Cerebellar cortex (tissue), 1 donor: Measurements from ENCODE around the gene LRRC41.
"Not testable (repeated sequence)": the region's sequence is repeated elsewhere in the genome, so short reads cannot be mapped to it uniquely, and the experiment has no call there.

Experiments used
- DNase-seq: peaks from one replicate; pipeline ENCODE4 v3.0.0-alpha.2; 2015; ENCODE audit warnings: low spot score

Gene LRRC41, protein sequence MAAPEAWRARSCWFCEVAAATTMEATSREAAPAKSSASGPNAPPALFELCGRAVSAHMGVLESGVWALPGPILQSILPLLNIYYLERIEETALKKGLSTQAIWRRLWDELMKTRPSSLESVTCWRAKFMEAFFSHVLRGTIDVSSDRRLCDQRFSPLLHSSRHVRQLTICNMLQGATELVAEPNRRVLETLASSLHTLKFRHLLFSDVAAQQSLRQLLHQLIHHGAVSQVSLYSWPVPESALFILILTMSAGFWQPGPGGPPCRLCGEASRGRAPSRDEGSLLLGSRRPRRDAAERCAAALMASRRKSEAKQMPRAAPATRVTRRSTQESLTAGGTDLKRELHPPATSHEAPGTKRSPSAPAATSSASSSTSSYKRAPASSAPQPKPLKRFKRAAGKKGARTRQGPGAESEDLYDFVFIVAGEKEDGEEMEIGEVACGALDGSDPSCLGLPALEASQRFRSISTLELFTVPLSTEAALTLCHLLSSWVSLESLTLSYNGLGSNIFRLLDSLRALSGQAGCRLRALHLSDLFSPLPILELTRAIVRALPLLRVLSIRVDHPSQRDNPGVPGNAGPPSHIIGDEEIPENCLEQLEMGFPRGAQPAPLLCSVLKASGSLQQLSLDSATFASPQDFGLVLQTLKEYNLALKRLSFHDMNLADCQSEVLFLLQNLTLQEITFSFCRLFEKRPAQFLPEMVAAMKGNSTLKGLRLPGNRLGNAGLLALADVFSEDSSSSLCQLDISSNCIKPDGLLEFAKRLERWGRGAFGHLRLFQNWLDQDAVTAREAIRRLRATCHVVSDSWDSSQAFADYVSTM

GRCh38 chr1:46303038-46303871 lies at the start of gene LRRC41, which contains the start of gene UQCRH:
TSS of gene LRRC41 (minus strand) at chr1:46303616. CDS start at chr1:46303322, 294 bp downstream.
TSS of gene UQCRH (plus strand) at chr1:46303698. CDS start at chr1:46303767, 69 bp downstream.
- peak; percentile 99 for DNase-seq

DNA sequence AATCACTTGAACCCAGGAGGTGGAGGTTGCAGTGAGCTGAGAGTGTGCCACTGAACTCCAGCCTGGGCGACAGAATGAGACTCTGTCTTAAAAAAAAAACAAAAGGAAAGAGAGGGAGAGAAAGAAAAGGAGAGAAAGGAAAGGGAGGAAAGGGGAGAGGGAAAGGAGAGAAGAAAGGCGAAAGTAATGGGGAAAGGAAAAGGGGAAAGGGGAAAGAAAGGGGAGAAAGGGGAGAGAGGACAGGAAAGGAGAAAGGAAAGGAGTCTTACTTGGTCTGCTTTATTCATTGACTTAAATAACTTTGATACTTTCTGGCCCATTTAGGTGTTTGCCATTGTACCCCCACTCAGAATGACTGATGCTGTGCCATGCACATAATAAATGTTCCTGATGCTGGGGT lies 48.9 kb upstream of the LRRC41 start:
- no peak for DNase-seq

DNA sequence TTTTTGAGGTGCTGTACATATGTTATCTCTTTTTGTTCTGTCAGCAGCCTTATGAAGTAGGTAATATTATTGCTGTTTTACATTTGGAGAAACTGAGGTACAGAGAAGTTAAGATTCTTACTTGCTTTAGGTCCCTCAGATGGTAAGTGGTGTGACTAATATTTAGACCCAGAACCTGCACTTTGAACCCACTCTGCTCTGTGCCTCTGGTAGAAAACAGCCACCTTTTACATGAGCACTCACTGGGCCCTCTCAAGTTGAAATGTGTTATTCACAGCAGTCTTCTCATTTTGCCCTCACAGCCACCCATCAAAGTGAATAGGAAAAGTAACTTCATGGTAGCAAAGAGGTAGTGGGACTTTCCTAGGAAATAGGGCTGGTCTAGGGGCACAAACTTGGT lies 41.9 kb upstream of the LRRC41 start:
- no peak for DNase-seq

DNA sequence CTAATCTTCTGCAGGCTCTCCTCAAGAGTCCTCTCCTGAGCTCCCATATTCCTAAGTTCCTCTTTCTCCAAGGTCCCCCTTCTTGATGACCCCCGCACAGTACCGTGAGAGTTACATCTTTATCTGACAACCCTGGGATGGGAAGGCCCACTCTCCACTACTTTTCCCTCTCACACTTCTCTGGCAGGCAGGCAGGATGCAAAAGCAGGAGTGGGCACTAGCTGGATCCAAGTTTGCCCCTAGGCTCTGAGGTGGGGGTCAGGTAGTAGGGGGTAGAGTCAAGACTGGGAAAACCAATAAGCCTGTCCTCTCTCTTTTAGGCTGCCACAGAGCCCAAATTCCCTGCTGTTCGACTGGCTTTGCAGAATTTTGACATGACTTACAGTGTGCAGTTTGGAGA lies 41.1 kb upstream of the LRRC41 start:
- no peak for DNase-seq

GRCh38 chr1:46343705-46344104 lies 40.3 kb upstream of the LRRC41 start:
- no peak for DNase-seq

DNA sequence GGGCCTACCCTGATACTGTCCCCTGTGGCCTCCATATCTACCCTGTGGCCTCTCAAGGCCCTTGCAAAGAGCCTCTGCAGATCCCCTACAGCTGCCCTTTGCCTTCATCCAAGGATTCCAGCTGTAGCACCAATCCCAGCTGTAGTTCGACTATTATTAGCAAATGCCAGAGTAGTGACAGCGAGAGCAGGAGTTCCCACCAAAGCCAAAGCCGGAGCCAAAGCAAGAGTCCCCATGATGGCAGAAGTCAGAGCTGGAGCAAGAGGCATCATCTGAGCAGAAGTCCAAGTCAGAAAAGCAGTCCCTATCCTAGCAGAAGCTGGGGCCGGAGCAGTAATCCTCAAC lies 39.9 kb upstream of the LRRC41 start:
- no peak for DNase-seq

- no peak for DNase-seq
These were observed 39.4 kb upstream of the LRRC41 start for GRCh38 chr1:46342677-46343350.

GRCh38 chr1:46342084-46342656 lies 38.8 kb upstream of the LRRC41 start:
- DNase-seq: no peak

GRCh38 chr1:46341222-46342083 lies 38.0 kb upstream of the LRRC41 start:
- DNase-seq: no peak

- peak; percentile 95 for DNase-seq
These were observed 37.2 kb upstream of the LRRC41 start, which contains the start of gene NSUN4 for GRCh38 chr1:46340404-46341221. TSS of gene NSUN4 (plus strand) at chr1:46340807. CDS start at chr1:46340827, 20 bp downstream.

DNA sequence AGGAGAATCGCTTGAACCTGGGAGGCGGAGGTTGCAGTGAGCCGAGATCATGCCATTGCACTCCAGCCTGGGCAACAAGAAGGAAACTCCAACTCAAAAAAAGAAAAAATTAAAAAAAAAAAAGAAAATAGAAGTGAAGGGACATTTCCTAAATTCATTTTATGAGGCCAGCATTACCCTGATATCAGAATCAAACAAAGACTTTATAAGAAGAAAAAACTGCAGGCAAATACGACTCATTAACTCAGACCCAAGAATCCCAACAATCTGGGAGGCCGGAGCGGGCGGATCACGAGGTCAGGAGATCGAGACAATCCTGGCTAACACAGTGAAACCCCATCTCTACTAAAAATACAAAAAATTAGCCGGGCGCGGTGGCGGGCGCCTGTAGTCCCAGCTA lies 34.0 kb upstream of the LRRC41 start:
- DNase-seq: not testable (repeated sequence)

GRCh38 chr1:46335081-46335480 lies 31.7 kb upstream of the LRRC41 start:
- no peak for DNase-seq

GRCh38 chr1:46334030-46334384 lies 30.6 kb upstream of the LRRC41 start:
- no peak for DNase-seq

DNA sequence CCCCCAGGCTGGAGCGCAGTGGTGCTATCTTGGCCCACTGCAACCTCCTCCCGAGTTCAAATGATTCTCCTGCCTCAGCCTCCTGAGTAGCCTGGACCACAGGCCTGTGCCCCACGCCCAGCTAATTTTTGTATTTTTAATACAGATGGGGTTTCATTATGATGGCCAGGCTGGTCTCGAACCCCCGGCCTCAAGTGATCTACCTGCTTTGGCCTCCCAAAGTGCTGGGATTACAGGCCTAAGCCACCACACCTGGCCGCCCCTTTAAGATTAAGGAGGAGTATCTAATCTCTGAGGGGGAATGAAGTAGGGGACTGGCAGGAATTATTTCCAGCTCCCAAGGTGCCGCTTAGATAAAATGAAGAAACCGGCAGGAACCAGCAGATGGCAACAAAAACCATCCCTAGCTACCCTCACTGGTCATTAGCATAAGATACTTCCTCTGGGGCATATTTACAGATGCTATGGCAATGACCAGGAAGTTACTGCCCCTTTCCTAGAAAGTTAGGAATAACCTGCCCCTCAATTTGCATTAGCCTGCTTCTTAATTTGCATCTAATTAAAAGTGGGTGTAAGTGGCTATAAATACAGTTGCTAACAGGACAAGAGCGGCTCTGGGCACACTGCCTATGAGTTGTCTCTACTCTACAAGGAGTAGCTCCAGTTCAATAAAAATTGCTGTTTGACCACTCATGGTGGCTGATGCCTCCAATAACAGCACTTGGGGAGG lies 30.0 kb upstream of the LRRC41 start:
- peak; percentile 50 for DNase-seq

GRCh38 chr1:46331786-46332540 lies 28.5 kb upstream of the LRRC41 start:
- DNase-seq: not testable (repeated sequence)

DNA sequence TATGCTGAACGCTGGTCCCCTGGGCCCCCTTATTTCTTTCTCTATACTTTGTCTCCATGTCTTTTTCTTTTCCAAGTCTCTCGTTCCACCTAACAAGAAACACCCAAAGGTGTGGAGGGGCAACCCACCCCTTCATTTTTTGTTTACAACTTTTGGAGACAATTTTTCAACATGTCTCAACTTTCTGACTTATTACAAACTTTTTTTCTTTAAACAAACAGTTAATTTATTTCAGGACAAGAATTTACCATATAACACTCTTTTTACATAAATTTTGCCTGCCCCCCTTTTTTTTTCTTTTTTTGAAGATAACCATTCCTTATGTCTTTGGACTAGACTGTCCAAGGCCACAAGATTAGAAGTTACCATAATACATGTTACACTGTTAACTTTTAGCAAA lies 27.0 kb upstream of the LRRC41 start:
- DNase-seq: not testable (repeated sequence)

- DNase-seq: not testable (repeated sequence)
These were observed 26.4 kb upstream of the LRRC41 start for GRCh38 chr1:46329807-46330206.

DNA sequence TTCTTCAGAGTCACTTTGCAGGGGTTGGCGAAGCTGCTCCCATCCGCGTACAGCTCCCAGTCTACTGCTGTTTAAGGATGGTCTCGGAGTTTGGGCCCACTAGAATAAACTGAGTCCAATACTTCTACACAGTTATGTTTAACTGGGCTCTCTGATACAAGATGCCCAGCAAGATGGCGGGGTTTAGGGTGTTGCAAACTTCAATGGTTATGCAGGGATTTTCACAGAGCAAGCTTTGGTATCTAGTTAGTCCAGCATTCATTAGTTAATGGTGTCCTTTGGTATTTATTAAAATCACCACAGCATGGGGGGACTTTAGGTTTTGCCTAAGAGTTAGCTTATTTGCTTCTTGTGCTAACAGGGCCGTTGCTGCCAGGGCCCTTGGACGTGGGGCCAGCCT lies 24.8 kb upstream of the LRRC41 start:
- DNase-seq: not testable (repeated sequence)
